ENCODE measurements around the gene TRAPPC1.

GRCh38 chr17:7887482-7888183 is 44.1 kb downstream of the TRAPPC1 start:
- TF ChIP-seq, protein P1, sequence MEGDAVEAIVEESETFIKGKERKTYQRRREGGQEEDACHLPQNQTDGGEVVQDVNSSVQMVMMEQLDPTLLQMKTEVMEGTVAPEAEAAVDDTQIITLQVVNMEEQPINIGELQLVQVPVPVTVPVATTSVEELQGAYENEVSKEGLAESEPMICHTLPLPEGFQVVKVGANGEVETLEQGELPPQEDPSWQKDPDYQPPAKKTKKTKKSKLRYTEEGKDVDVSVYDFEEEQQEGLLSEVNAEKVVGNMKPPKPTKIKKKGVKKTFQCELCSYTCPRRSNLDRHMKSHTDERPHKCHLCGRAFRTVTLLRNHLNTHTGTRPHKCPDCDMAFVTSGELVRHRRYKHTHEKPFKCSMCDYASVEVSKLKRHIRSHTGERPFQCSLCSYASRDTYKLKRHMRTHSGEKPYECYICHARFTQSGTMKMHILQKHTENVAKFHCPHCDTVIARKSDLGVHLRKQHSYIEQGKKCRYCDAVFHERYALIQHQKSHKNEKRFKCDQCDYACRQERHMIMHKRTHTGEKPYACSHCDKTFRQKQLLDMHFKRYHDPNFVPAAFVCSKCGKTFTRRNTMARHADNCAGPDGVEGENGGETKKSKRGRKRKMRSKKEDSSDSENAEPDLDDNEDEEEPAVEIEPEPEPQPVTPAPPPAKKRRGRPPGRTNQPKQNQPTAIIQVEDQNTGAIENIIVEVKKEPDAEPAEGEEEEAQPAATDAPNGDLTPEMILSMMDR (IDR thresholded peaks at IDR 0.05): peak in 2 of 4 experiments; percentile 13 to 42
- TF ChIP-seq POLR2A (IDR thresholded peaks at IDR 0.05): peak; percentile 87

All from prostate gland (tissue), 2 donors.